H1 (cell line): ENCODE data around the gene UFD1. TPM values are rescaled to one million over a fixed set of nuclear protein-coding genes. Genes with fewer than 3 reads are reported as not detected.

ENCODE experiments used
- CTCF ChIA-PET: fragments of 300-600 bp; sonication (Branson Sonifier 250); formaldehyde crosslinking; loops from one replicate; lab custom pipeline; 2021; ENCODE audit not compliant: partially characterized antibody; lab: Charles Lee
- POLR2A ChIA-PET: fragments of 300-600 bp; sonication (Branson Sonifier 250); formaldehyde crosslinking; loops from one replicate; lab custom pipeline; 2021; ENCODE audit warnings: inconsistent platforms; ENCODE audit not compliant: partially characterized antibody; lab: Charles Lee
- DNase-seq, 2 experiments: peaks; one replicate each; pipeline versions ENCODE4 v3.0.0 to v3.0.0-alpha.2; 2010 to 2022; ENCODE audit warnings: low spot score in 2 of 2, low read depth in 1 of 2, mixed read lengths in 1 of 2
- FAIRE-seq: peaks from 2 replicates; lab custom pipeline; 2011; peaks lifted over from hg19 to GRCh38; lab: Jason Lieb, UNC
- H2AFZ ChIP-seq: 2 replicates; pipeline ENCODE4 v1.8.1; 2012; ENCODE audit warnings: low read length, inconsistent platforms
- H2AK5ac ChIP-seq: 2 replicates; pipeline ENCODE4 v1.6.1; 2013; ENCODE audit warnings: low read depth, low read length
- H2BK120ac ChIP-seq: replicated peaks from 2 replicates; pipeline ENCODE3; 2013; ENCODE audit warnings: low read depth, low read length, inconsistent platforms
- H2BK12ac ChIP-seq: 2 replicates; pipeline ENCODE4 v1.6.1; 2013; ENCODE audit warnings: low read depth, low read length
- H2BK15ac ChIP-seq: 2 replicates; pipeline ENCODE4 v1.6.1; 2013; ENCODE audit warnings: low read length
- H2BK20ac ChIP-seq: 2 replicates; pipeline ENCODE4 v1.6.1; 2013; ENCODE audit warnings: low read length
- H2BK5ac ChIP-seq: 2 replicates; pipeline ENCODE4 v1.6.1; 2013; ENCODE audit warnings: low read depth, low read length
- H3K14ac ChIP-seq: 2 replicates; pipeline ENCODE4 v1.6.1; 2013; ENCODE audit warnings: inconsistent platforms; ENCODE audit not compliant: insufficient read length
- H3K18ac ChIP-seq: 2 replicates; pipeline ENCODE4 v1.6.1; 2013; ENCODE audit warnings: low read length; ENCODE audit errors: extremely low read depth
- H3K23ac ChIP-seq: 2 replicates; pipeline ENCODE4 v1.6.1; 2013; ENCODE audit warnings: inconsistent platforms; ENCODE audit not compliant: insufficient read length
- H3K23me2 ChIP-seq: 2 replicates; pipeline ENCODE4 v1.6.1; 2013; ENCODE audit warnings: low read depth, low read length
- H3K27ac ChIP-seq: 2 replicates; pipeline ENCODE4 v1.6.1; 2011; ENCODE audit warnings: low read depth, low read length, inconsistent platforms
- H3K27me3 ChIP-seq, 4 experiments: replicated peaks in 1 of 4; 1 replicate in 1 of 4; 2 replicates in 3 of 4; pipeline versions ENCODE4 v1.6.1 to v1.8.1; 2011 to 2013; ENCODE audit warnings: low read length in 3 of 4, mild to moderate bottlenecking in 3 of 4, inconsistent platforms in 2 of 4, mixed read lengths in 2 of 4, moderate library complexity in 1 of 4; ENCODE audit not compliant: control insufficient read depth in 3 of 4, insufficient read depth in 3 of 4; ENCODE audit errors: extremely low read depth in 1 of 4
- H3K36me3 ChIP-seq, 4 experiments: 2 replicates each; pipeline versions ENCODE4 v1.6.1 to v1.8.1; 2011 to 2013; ENCODE audit warnings: mild to moderate bottlenecking in 4 of 4, low read length in 3 of 4, moderate library complexity in 2 of 4, control low read depth in 1 of 4, inconsistent platforms in 1 of 4; ENCODE audit not compliant: insufficient read depth in 4 of 4, control insufficient read depth in 2 of 4
- H3K4ac ChIP-seq: replicated peaks from 2 replicates; pipeline ENCODE3; 2013; ENCODE audit warnings: low read length, low read depth, mixed read lengths, inconsistent platforms; ENCODE audit not compliant: insufficient read length
- H3K4me1 ChIP-seq, 4 experiments: replicated peaks in 1 of 4; 1 replicate in 1 of 4; 2 replicates in 3 of 4; pipeline versions ENCODE4 v1.6.1 to v1.8.1; 2011 to 2013; ENCODE audit warnings: low read length in 3 of 4, inconsistent platforms in 2 of 4, mixed read lengths in 1 of 4; ENCODE audit not compliant: insufficient read depth in 4 of 4, control insufficient read depth in 3 of 4
- H3K4me2 ChIP-seq, 2 experiments: 2 replicates each; pipeline versions ENCODE4 v1.6.1 to v1.8.1; 2011 to 2013; ENCODE audit warnings: low read depth in 2 of 2, low read length in 2 of 2, control low read depth in 1 of 2, inconsistent platforms in 1 of 2, mild to moderate bottlenecking in 1 of 2; ENCODE audit not compliant: insufficient read depth in 1 of 2
- H3K4me3 ChIP-seq, 4 experiments: fragments of 200-600, 300-600 bp in 1 of 4; sonication (generic), shearing (Covaris generic), sonication (Bioruptor Twin) in 1 of 4; 2 replicates each; pipeline versions ENCODE4 v1.5.1 to v1.8.1; 2011 to 2016; ENCODE audit warnings: low read length in 4 of 4, low read depth in 3 of 4, control low read depth in 2 of 4, inconsistent platforms in 2 of 4, mild to moderate bottlenecking in 2 of 4, mixed read lengths in 1 of 4, moderate library complexity in 1 of 4; ENCODE audit not compliant: insufficient read depth in 2 of 4; ENCODE audit errors: extremely low read depth in 1 of 4
- H3K56ac ChIP-seq: replicated peaks from 2 replicates; pipeline ENCODE3; 2013; ENCODE audit warnings: low read depth, mild to moderate bottlenecking, mixed read lengths, low read length, inconsistent platforms; ENCODE audit not compliant: insufficient read length
- H3K79me1 ChIP-seq: 2 replicates; pipeline ENCODE4 v1.6.1; 2013; ENCODE audit warnings: low read depth, low read length, control low read depth
- H3K79me2 ChIP-seq, 2 experiments: 2 replicates each; pipeline versions ENCODE4 v1.6.1 to v1.8.1; 2012 to 2013; ENCODE audit warnings: low read length in 2 of 2, mild to moderate bottlenecking in 2 of 2, inconsistent platforms in 1 of 2; ENCODE audit not compliant: insufficient read depth in 2 of 2, control insufficient read depth in 1 of 2
- H3K9ac ChIP-seq, 4 experiments: replicated peaks in 1 of 4; 1 replicate in 1 of 4; 2 replicates in 3 of 4; pipeline versions ENCODE4 v1.6.1 to v1.8.1; 2011 to 2013; ENCODE audit warnings: low read depth in 3 of 4, low read length in 3 of 4, control low read depth in 2 of 4, mild to moderate bottlenecking in 2 of 4, moderate library complexity in 2 of 4, inconsistent platforms in 1 of 4; ENCODE audit errors: extremely low read depth in 1 of 4
- H3K9me3 ChIP-seq, 2 experiments: 2 replicates each; pipeline versions ENCODE4 v1.6.1 to v1.8.1; 2012 to 2013; ENCODE audit warnings: mild to moderate bottlenecking in 2 of 2, moderate library complexity in 2 of 2, control low read depth in 1 of 2, inconsistent platforms in 1 of 2, low read depth in 1 of 2, low read length in 1 of 2, mixed read lengths in 1 of 2; ENCODE audit not compliant: insufficient read depth in 2 of 2
- H4K20me1 ChIP-seq, 2 experiments: replicated peaks in 1 of 2; 2 replicates each; pipeline versions ENCODE3 to v1.8.1; 2011 to 2013; ENCODE audit warnings: inconsistent platforms in 2 of 2, low read length in 2 of 2, mild to moderate bottlenecking in 1 of 2; ENCODE audit not compliant: insufficient read depth in 2 of 2, control insufficient read depth in 1 of 2
- H4K5ac ChIP-seq: 2 replicates; pipeline ENCODE4 v1.6.1; 2013; ENCODE audit warnings: low read length, low read depth, mixed read lengths, inconsistent platforms; ENCODE audit not compliant: insufficient read length
- H4K8ac ChIP-seq: 2 replicates; pipeline ENCODE4 v1.8.0; 2013; ENCODE audit warnings: mild to moderate bottlenecking, moderate library complexity, low read length, inconsistent platforms; ENCODE audit not compliant: insufficient read depth; ENCODE audit errors: extremely low read depth
- H4K91ac ChIP-seq: replicated peaks from 2 replicates; pipeline ENCODE3; 2013; ENCODE audit warnings: low read length, mixed read lengths, inconsistent platforms; ENCODE audit not compliant: insufficient read length
- MAX ChIP-seq: IDR thresholded peaks from 2 replicates; pipeline ENCODE4 v1.6.1; 2012; ENCODE audit warnings: inconsistent platforms
- RAD21 ChIP-seq, 2 experiments: IDR thresholded peaks in 1 of 2; conservative IDR thresholded peaks in 1 of 2; 2 replicates each; pipeline ENCODE4 v1.6.1; 2011; ENCODE audit warnings: low read depth in 2 of 2, low read length in 2 of 2, improper control_type of control experiment in 1 of 2, inconsistent platforms in 1 of 2, mild to moderate bottlenecking in 1 of 2, moderate library complexity in 1 of 2
- WGBS, 2 experiments: shearing (Covaris generic) in 1 of 2; methylation state at CpG; one replicate each; pipeline versions ENCODE4 v1.1.6 to v1.1.7; 2013 to 2015; ENCODE audit warnings: low lambda C conversion rate in 2 of 2, mixed read lengths in 2 of 2, inconsistent platforms in 1 of 2, low coverage in 1 of 2, missing lambda C conversion rate in 1 of 2; ENCODE audit not compliant: insufficient replicate concordance in 2 of 2, insufficient coverage in 1 of 2, insufficient read length in 1 of 2; ENCODE audit errors: extremely low coverage in 1 of 2, missing lambda C conversion rate in 1 of 2; 5-methylcytosine and 5-hydroxymethylcytosine counted together
- polyA plus RNA-seq, 7 experiments: library from polyadenylated mRNA; depleted of rRNA in 3 of 7; stranded (reverse) in 5 of 7; unstranded in 2 of 7; fragments of >200 nt in 5 of 7; fragments of 200-250 nt in 2 of 7; gene quantifications; 1 replicate in 5 of 7; 2 replicates in 1 of 7; 4 replicates in 1 of 7; pipeline versions ENCODE4 v1.2.1 to v1.2.3, GENCODE V29; 2011 to 2013; ENCODE audit warnings: missing spikeins in 2 of 7, mixed read lengths in 2 of 7
- total RNA-seq: library from RNA; stranded (reverse); fragmentation: NEBNext Ultra II Directional; extraction: Animal tissue kit (Norgen Biotek cat#: 25700); gene quantifications from 2 replicates; pipeline ENCODE4 v1.2.1, GENCODE V29; 2021

UFD1 gene
- total and polyA plus RNA-seq, 2 of the 8 experiments (the other 6 are each of a cell fraction or from before 2014, with no cell fraction given), result 74.6 to 116 TPM

- no peak overlapping the region for H3K56ac ChIP-seq
- H4K20me1 ChIP-seq, result peaks cover 8 to 21% of the 10 kb centered on the region in 2 experiments
These were observed 72.6 kb downstream of the UFD1 start for GRCh38 chr22:19406281-19406811.

More at GRCh38 chr22:19406281-19406811, 72.6 kb downstream of the UFD1 start:
- Histone ChIP-seq H3K79me2 (peaks cover 0 to 9% of the 10 kb centered on the region in 2 experiments; a peak in 1 of 4 replicates), H2BK20ac (no peak overlapping the region), H2AFZ (no peak overlapping the region), H3K4me2 (no peak overlapping the region), H3K27ac (no peak overlapping the region), H2BK120ac (no peak overlapping the region), H4K8ac (no peak overlapping the region), H3K4me1 (no peaks in the 10 kb centered on the region), H2BK12ac (no peak overlapping the region), H3K4me3 (no peak overlapping the region), H3K23me2 (no peaks in the 10 kb centered on the region), H3K23ac (no peak overlapping the region), H3K36me3 (peaks cover 7 to 40% (median 29%) of the 10 kb centered on the region in 4 experiments; a peak in 7 of 8 replicates), H3K79me1 (peaks cover 5% of the 10 kb centered on the region; the same call in 1 of the 2 replicates), H4K91ac (no peak overlapping the region), H2BK15ac (no peak overlapping the region), H3K4ac (no peak overlapping the region), H3K9ac (no peak overlapping the region), H2AK5ac (no peak overlapping the region), H3K9me3 (no peaks in the 10 kb centered on the region), H3K27me3 (no peaks in the 10 kb centered on the region), H4K5ac (no peak overlapping the region), H3K14ac (no peak overlapping the region), H3K18ac (no peak overlapping the region), H2BK5ac (no peak overlapping the region)
- DNase-seq, result no peak
- FAIRE-seq, result no peak
- CTCF ChIA-PET, result interaction anchor here (0.8 kb wide), 2 partner anchors 11 to 24 kb away, joined by 3 read pairs; no protein-coding TSS in a partner anchor
- POLR2A ChIA-PET, result interaction anchor here (1.2 to 2.0 kb wide), 2 partner anchors 9 to 13 kb away, joined by 3 to 4 read pairs; no protein-coding TSS in a partner anchor
- TF ChIP-seq MAX (no peak), RAD21 (IDR thresholded peaks at IDR 0.05 in 1 of 2, conservative IDR thresholded peaks at IDR 0.05 in 1 of 2; ENCODE audit: low read depth in 2 of 2, low read length in 2 of 2) (peak in 1 of 2 experiments; percentile 14; a peak in 1 of 4 replicates)
- 82% methylated on average over 3 of the region's 3 CpGs; no CpG with 5 or more reads in 1 of the 2 experiments for WGBS, 2 experiments
